GM13976 (cell line): ENCODE results near the gene SPHKAP.

Experiments used
- DNase-seq: peaks from one replicate; pipeline ENCODE4 v3.0.0; 2012; ENCODE audit warnings: low spot score
- CTCF ChIP-seq: IDR thresholded peaks from 2 replicates; pipeline ENCODE4 v1.5.1; 2012; ENCODE audit warnings: borderline replicate concordance, mild to moderate bottlenecking; ENCODE audit not compliant: insufficient read depth; ENCODE audit errors: extremely low read depth, missing control alignments, control extremely low read depth
- in situ Hi-C: fragments of 300-500 bp; cut with MboI; formaldehyde crosslinking; loops from one replicate; pipeline ENCODE4 v1.12.0; 2022; ENCODE audit warnings: low sequenced_read_pairs, mixed read lengths, inconsistent platforms; ENCODE audit not compliant: unreplicated experiment

The SPHKAP gene

GRCh38 chr2:227933884-227934283 lies 247.6 kb downstream of the SPHKAP start:
- in situ Hi-C loops, result no loop called here
- DNase-seq, result no peak
- TF ChIP-seq CTCF, result no peak

DNA sequence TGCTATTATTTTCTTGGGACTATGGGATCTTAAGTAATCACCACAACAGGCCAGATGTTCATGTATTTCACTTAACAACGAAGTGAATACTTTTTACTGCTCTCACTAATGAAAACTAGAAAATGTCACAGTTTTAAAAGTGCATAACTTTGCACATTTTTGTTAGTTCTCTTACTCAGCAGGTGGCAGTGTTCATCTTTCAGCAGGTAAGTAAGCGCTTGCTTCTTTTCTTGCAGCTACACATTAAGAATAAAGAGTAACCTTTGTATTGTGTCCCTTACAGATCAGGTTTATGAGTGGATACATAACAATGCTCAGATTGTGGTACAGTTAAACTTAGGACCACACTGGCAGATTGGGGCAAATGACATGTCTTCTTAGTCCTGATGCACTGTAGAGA lies 249.1 kb downstream of the SPHKAP start:
- DNase-seq, result no peak
- in situ Hi-C loops, result no loop called here
- no peak for TF ChIP-seq CTCF

GRCh38 chr2:227932001-227932400 lies 249.5 kb downstream of the SPHKAP start:
- no peak for DNase-seq
- in situ Hi-C loops, result no loop called here
- no peak for TF ChIP-seq CTCF
